ENCODE results near the gene NOP53.
"Not testable (repeated sequence)": the region's sequence is repeated elsewhere in the genome, so short reads cannot be mapped to it uniquely, and the experiment has no call there.

Gene NOP53

DNA sequence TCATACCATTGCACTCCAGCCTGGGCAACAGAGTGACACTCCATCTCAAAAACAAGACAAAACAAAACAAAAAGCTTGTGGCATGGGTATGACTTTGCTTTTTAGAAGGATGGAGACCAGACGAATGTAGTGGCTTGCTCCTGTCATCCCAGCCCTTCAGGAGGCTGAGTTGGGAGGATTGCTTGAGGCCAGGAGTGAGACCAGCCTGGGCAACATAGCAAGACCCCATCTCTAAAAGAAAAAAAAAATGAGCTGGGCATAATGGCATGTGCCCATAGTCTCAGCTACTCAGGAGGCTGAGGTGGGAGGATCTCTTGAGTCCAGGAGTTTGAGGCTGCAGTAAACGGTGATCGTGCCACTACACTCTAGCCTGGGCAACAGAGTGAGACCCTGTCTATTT lies 16.8 kb downstream of the NOP53 start:
- no peak overlapping the region for H3K9ac ChIP-seq (ENCODE audit: low read depth, low read length, poor library complexity, severe bottlenecking)
- H2AFZ ChIP-seq (ENCODE audit: low read length): no peak overlapping the region
- no peaks in the 10 kb centered on the region for H3K9me3 ChIP-seq (ENCODE audit: insufficient read depth, low read depth, low read length)
- no peaks in the 10 kb centered on the region for H4K20me1 ChIP-seq (ENCODE audit: insufficient read depth, low read length, poor library complexity, severe bottlenecking)
- no peak for TF ChIP-seq EZH2phosphoT487 (IDR thresholded peaks at IDR 0.05; ENCODE audit: borderline replicate concordance)
- TF ChIP-seq, protein P1, sequence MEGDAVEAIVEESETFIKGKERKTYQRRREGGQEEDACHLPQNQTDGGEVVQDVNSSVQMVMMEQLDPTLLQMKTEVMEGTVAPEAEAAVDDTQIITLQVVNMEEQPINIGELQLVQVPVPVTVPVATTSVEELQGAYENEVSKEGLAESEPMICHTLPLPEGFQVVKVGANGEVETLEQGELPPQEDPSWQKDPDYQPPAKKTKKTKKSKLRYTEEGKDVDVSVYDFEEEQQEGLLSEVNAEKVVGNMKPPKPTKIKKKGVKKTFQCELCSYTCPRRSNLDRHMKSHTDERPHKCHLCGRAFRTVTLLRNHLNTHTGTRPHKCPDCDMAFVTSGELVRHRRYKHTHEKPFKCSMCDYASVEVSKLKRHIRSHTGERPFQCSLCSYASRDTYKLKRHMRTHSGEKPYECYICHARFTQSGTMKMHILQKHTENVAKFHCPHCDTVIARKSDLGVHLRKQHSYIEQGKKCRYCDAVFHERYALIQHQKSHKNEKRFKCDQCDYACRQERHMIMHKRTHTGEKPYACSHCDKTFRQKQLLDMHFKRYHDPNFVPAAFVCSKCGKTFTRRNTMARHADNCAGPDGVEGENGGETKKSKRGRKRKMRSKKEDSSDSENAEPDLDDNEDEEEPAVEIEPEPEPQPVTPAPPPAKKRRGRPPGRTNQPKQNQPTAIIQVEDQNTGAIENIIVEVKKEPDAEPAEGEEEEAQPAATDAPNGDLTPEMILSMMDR (conservative IDR thresholded peaks at IDR 0.05; ENCODE audit: low read length): no peak
- no peak overlapping the region for H3K4me3 ChIP-seq (ENCODE audit: low read length, poor library complexity, severe bottlenecking)
- H3K79me2 ChIP-seq (ENCODE audit: insufficient read depth, low read length): no peaks in the 10 kb centered on the region
- H3K36me3 ChIP-seq (ENCODE audit: insufficient read depth, low read length): peaks cover 14% of the 10 kb centered on the region; the same call in 1 of the 2 replicates
- no peak overlapping the region for H3K4me2 ChIP-seq (ENCODE audit: low read depth, low read length, poor library complexity, severe bottlenecking)
- H3K9me2 ChIP-seq (replicated peaks; ENCODE audit: low read depth, low read length): no peaks in the 10 kb centered on the region
- H3K27me3 ChIP-seq (ENCODE audit: insufficient read depth, low read length, poor library complexity, severe bottlenecking): no peaks in the 10 kb centered on the region
- peaks cover 3% of the 10 kb centered on the region for H3K4me1 ChIP-seq (ENCODE audit: insufficient read depth, low read length, poor library complexity, severe bottlenecking)
- H3F3A ChIP-seq (ENCODE audit: low read depth): no peaks in the 10 kb centered on the region

DNA sequence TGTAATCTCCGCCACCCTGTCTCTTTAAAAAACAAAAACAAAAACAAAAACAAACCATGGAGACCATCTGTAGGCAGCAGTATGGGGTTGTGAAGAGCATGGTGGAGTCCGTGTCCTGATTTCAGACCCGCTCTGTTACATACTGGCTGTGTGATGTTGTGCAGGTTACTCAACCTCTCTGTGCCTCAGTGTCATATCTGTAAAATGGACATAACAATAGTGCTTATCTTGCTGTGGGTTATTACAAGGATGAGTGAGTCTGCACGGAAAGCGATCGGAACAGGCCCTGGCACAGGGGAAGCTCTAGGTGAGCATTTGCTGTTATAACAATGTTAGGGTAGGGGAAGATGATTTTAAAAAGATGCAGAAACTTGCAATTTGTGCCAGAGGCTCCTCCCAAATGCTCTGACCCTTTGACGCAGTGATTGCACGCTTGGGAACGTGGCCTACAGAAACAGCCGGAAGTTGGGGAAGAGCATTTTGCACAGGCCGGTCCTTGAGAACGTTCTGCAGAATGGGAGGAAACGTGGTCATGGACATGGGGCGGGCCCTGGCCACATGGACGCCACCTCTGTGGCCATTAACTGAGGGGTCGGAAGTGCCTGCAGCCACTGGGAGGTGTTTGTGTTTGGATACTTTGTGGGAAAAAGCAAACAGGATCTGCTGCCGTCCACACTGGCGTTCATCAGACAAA lies 17.4 kb downstream of the NOP53 start:
- H3K9ac ChIP-seq (ENCODE audit: low read depth, low read length, poor library complexity, severe bottlenecking): no peak overlapping the region

DNA sequence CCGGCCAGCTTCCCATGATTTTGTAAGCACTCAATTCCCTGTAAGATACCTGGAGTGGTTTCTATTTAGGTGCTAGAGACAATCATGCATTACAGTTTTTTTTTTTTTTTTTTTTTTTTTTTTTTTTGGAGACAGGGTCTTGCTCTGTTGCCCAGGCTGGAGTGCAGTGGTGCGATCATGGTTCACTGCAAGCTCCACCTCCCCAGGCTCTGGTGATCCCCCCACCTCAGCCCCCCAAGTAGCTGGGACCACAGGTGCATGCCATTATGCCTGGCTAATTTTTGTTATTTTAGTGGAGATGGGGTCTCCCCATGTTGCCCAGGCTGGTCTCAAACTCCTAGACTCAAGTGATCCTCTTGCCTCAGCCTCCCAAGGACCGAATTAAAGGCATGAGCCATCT lies 19.4 kb downstream of the NOP53 start:
- H3F3A ChIP-seq (ENCODE audit: low read depth); H3K79me2 ChIP-seq (ENCODE audit: insufficient read depth, low read length); H3K9me3 ChIP-seq (ENCODE audit: insufficient read depth, low read depth, low read length); H3K9me2 ChIP-seq (replicated peaks; ENCODE audit: low read depth, low read length); H4K20me1 ChIP-seq (ENCODE audit: insufficient read depth, low read length, poor library complexity, severe bottlenecking); H3K9ac ChIP-seq (ENCODE audit: low read depth, low read length, poor library complexity, severe bottlenecking); H3K4me1 ChIP-seq (ENCODE audit: insufficient read depth, low read length, poor library complexity, severe bottlenecking); H3K4me3 ChIP-seq (ENCODE audit: low read length, poor library complexity, severe bottlenecking); H2AFZ ChIP-seq (ENCODE audit: low read length); H3K36me3 ChIP-seq (ENCODE audit: insufficient read depth, low read length); H3K4me2 ChIP-seq (ENCODE audit: low read depth, low read length, poor library complexity, severe bottlenecking); H3K27me3 ChIP-seq (ENCODE audit: insufficient read depth, low read length, poor library complexity, severe bottlenecking): not testable (repeated sequence)

More for the DNA sequence above, 17.4 kb downstream of the NOP53 start:
- Histone ChIP-seq H2AFZ (ENCODE audit: low read length) (no peak overlapping the region), H4K20me1 (ENCODE audit: insufficient read depth, low read length, poor library complexity, severe bottlenecking) (no peaks in the 10 kb centered on the region), H3K4me3 (ENCODE audit: low read length, poor library complexity, severe bottlenecking) (no peak overlapping the region), H3K36me3 (ENCODE audit: insufficient read depth, low read length) (peaks cover 8% of the 10 kb centered on the region; the same call in 1 of the 2 replicates), H3K4me1 (ENCODE audit: insufficient read depth, low read length, poor library complexity, severe bottlenecking) (peaks cover 3% of the 10 kb centered on the region), H3K4me2 (ENCODE audit: low read depth, low read length, poor library complexity, severe bottlenecking) (no peak overlapping the region), H3K9me3 (ENCODE audit: insufficient read depth, low read depth, low read length) (no peaks in the 10 kb centered on the region), H3K27me3 (ENCODE audit: insufficient read depth, low read length, poor library complexity, severe bottlenecking) (no peaks in the 10 kb centered on the region), H3K9me2 (replicated peaks; ENCODE audit: low read depth, low read length) (no peaks in the 10 kb centered on the region), H3F3A (ENCODE audit: low read depth) (no peaks in the 10 kb centered on the region), H3K79me2 (ENCODE audit: insufficient read depth, low read length) (no peaks in the 10 kb centered on the region)
- no peak for TF ChIP-seq EZH2phosphoT487 (IDR thresholded peaks at IDR 0.05; ENCODE audit: borderline replicate concordance)
- TF ChIP-seq, protein P1 (conservative IDR thresholded peaks at IDR 0.05; ENCODE audit: low read length): no peak
